IPS DF 6.9 (cell line): Measurements from ENCODE around the gene KAZN.

Experiments used
- DNase-seq: peaks from one replicate; pipeline ENCODE4 v3.0.0-alpha.2; 2013; ENCODE audit warnings: low read depth, low spot score
- H3K27ac ChIP-seq: one replicate; pipeline ENCODE4 v1.5.1; 2013; ENCODE audit warnings: low read length, control low read depth
- H3K27me3 ChIP-seq: 2 replicates; pipeline ENCODE4 v1.6.1; 2013; ENCODE audit warnings: mild to moderate bottlenecking, low read length; ENCODE audit not compliant: control insufficient read depth, insufficient read depth
- H3K36me3 ChIP-seq: 2 replicates; pipeline ENCODE4 v1.6.1; 2013; ENCODE audit warnings: low read length; ENCODE audit not compliant: control insufficient read depth, insufficient read depth
- H3K4me1 ChIP-seq: 2 replicates; pipeline ENCODE4 v1.6.1; 2013; ENCODE audit warnings: low read length; ENCODE audit not compliant: control insufficient read depth, insufficient read depth
- H3K4me3 ChIP-seq: 2 replicates; pipeline ENCODE4 v1.5.1; 2013; ENCODE audit warnings: mild to moderate bottlenecking, low read length
- H3K9me3 ChIP-seq: 2 replicates; pipeline ENCODE4 v1.6.1; 2013; ENCODE audit warnings: low read length, inconsistent platforms; ENCODE audit not compliant: control insufficient read depth, insufficient read depth
- WGBS: extraction: QIAGEN DNeasy Blood & Tissue Kit; methylation state at CpG from one replicate; pipeline ENCODE4 v1.1.7; 2013; ENCODE audit warnings: mixed read lengths, missing lambda C conversion rate; ENCODE audit not compliant: insufficient read length, insufficient coverage; 5-methylcytosine and 5-hydroxymethylcytosine counted together

Gene KAZN

DNA sequence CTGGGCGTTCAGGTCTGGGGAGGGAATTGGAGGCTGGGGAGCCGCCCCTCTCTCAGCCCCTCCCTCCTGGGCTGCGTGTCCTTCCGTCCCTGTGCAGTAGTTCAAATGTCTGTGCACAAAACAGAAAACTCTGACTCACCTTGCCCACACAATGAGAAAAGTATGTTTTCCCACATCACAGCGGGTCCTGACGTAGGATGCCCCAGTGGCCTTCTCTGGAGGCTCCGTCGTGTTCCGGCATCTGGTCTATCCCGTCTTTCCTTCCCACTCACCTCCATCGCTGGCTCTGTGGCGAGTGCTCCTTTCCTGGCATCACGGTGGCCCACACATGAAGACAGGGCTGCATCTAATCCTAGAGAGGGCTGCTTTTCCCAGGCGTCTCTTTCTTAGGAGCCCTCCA is 224.0 kb downstream of the KAZN start:
- DNase-seq = no peak

DNA sequence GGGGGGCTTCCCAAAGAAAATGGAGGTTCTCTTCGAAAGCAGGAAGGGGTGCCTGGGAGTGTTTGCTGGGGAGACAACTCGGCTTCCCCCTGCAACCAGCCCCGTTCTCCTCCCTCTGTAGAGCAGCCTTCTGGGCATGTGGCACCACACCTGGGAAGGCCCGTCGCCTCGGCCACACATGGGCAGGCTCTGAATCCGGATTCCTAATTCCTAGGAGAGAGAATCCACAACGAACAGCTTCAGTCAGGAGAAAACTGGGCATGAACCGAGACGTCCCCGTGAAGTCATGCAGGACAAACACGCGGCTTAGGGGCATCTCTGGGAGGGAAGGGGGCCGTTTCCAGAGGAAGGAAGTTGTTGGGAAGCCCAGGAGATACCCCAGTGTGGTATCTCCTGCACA is 224.5 kb downstream of the KAZN start:
- Histone ChIP-seq H3K4me1 (no peaks in the 10 kb centered on the region), H3K27me3 (no peaks in the 10 kb centered on the region), H3K4me3 (no peak overlapping the region), H3K36me3 (no peaks in the 10 kb centered on the region), H3K27ac (no peak overlapping the region), H3K9me3 (no peaks in the 10 kb centered on the region)
- WGBS = no CpG with 5 or more reads among the region's 14 CpGs
- DNase-seq = no peak

More for the DNA sequence above, 224.0 kb downstream of the KAZN start:
- no peaks in the 10 kb centered on the region for H3K27me3 ChIP-seq
- no peak overlapping the region for H3K27ac ChIP-seq
- WGBS = no CpG with 5 or more reads among the region's 14 CpGs
- H3K4me1 ChIP-seq = no peaks in the 10 kb centered on the region
- no peak overlapping the region for H3K4me3 ChIP-seq
- no peaks in the 10 kb centered on the region for H3K9me3 ChIP-seq
- no peaks in the 10 kb centered on the region for H3K36me3 ChIP-seq

DNA sequence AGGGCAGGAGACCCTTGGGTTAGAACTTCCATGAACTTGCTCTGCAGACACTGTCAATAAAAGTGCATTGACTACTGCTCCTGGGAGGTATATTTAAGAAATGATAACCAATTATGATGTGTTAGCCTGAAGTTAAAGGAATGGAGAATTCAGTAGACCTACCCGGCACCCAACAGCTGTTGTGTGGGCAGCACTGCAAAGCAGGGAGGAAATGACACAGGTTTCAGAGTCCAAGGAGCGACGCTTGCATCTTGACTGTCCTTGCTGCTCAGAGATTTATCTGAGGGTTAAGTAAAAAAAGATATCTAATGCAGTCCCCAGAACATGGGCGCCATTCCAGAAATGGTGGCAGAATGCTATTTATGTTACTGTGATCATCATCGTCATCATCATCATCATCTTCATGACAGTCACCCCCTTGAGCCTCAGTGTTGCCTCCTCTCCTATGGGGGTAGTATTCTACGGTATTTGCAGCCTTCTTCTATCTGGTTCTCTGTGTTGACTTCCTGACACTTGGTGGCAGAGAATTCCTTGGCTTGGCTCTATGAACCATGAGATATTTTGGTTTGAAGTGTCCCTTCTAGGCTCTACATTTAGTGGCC is 225.9 kb downstream of the KAZN start:
- H3K9me3 ChIP-seq = no peaks in the 10 kb centered on the region
- no CpG with 5 or more reads among the region's 6 CpGs for WGBS
- H3K4me3 ChIP-seq = no peak overlapping the region
- no peaks in the 10 kb centered on the region for H3K36me3 ChIP-seq
- H3K27me3 ChIP-seq = no peaks in the 10 kb centered on the region
- DNase-seq = no peak
- H3K4me1 ChIP-seq = no peaks in the 10 kb centered on the region
- no peak overlapping the region for H3K27ac ChIP-seq

DNA sequence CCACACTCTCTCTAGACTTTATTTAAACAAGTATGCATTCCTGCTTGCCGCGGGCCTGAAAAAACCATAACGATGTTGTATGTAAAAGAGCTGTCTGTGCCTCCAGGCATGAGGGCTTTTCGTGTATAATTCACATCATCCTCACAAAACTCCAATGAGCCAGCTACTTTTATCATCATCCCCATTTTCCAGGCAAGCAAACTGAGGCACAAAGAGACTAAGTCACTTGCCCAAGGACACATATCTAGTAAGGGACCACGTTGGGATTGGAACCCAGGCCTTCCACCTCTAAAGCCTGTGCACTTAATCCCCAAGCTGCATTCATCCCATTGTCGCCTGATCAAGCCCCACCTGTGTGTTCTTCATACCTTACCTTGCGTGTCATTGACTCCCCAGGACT is 226.9 kb downstream of the KAZN start:
- Histone ChIP-seq H3K4me3 (no peak overlapping the region), H3K9me3 (no peaks in the 10 kb centered on the region), H3K27ac (no peak overlapping the region), H3K4me1 (no peaks in the 10 kb centered on the region), H3K36me3 (no peaks in the 10 kb centered on the region), H3K27me3 (no peaks in the 10 kb centered on the region)
- WGBS = no CpG with 5 or more reads among the region's 7 CpGs
- no peak for DNase-seq

DNA sequence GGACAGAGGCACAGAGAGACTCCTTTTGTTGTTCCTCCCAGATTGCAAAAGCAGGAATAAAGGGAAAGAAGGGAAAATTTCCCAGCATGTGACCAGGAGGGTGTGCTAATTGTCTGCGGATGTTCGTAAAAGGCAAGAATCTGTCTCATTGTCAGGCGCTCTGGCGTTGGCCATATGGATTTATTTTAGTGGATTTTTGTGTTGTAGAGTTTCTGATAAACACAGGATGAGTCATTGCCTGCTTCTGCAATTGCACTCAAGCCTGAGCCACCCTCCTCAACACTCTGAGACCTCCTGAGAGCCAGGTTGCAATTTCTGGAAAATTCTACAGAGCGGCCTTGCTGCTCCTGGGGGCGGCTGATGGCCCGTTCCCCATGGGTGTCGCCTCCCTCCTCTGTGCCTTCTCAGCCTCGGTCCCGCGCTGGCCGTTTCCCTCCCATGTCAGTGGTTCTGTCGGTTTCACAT is 227.7 kb downstream of the KAZN start:
- no CpG with 5 or more reads among the region's 13 CpGs for WGBS

DNA sequence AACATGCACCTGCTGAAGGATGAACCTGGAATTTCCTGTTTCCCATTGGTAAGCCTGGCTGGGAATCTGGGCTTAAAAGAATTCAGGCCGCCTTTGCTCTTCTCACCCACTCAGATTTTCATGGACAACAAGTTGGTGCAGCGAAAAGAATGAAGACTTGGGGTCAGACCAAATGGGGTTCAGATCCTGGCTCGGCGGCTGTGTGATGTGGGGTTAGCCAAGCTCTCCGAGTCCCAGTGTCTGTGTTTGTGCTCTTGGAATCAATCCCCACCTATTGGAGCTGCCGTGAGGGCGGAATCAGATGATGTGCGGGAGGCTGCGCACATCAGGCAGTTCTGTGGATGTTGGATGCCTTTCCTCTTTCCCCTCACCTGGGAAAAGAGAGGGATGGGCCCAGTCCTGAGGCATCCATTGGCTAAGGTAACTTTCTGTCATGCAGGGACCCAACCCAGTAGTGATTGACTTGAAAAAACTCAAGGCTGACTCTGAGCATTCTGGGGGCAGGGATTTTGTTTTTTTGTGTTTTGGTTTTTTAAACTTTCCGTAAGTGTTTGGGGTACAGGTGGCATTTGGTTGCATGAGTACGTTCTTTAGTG is 228.3 kb downstream of the KAZN start:
- H3K4me3 ChIP-seq = no peak overlapping the region
- no CpG with 5 or more reads among the region's 11 CpGs for WGBS
- no peak overlapping the region for H3K27ac ChIP-seq
- no peaks in the 10 kb centered on the region for H3K27me3 ChIP-seq
- H3K36me3 ChIP-seq = no peaks in the 10 kb centered on the region
- DNase-seq = no peak
- no peaks in the 10 kb centered on the region for H3K9me3 ChIP-seq
- H3K4me1 ChIP-seq = no peaks in the 10 kb centered on the region

More for the DNA sequence above, 227.7 kb downstream of the KAZN start:
- no peaks in the 10 kb centered on the region for H3K9me3 ChIP-seq
- H3K27ac ChIP-seq = no peak overlapping the region
- no peaks in the 10 kb centered on the region for H3K27me3 ChIP-seq
- no peak for DNase-seq
- no peaks in the 10 kb centered on the region for H3K4me1 ChIP-seq
- H3K36me3 ChIP-seq = no peaks in the 10 kb centered on the region
- no peak overlapping the region for H3K4me3 ChIP-seq

DNA sequence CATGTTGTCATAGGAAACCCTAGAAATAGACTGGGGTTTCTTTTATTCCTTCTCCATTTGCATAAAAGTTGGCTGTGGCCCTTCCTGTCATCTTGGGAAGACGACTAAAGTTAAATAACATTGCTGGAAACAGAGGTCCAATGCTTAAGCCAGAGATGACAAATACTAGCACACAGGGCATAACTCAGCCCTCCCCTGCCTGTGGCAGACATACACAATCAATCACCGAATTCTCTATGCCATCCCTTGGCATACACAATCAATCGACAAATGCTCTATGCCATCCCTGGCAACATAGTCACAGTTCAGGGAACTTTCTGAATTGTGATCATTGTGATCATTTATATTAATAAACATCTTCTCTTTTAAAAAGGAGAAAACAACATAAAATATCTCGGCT is 229.4 kb downstream of the KAZN start:
- Histone ChIP-seq H3K4me3 (no peak overlapping the region), H3K27ac (no peak overlapping the region), H3K4me1 (no peaks in the 10 kb centered on the region), H3K9me3 (no peaks in the 10 kb centered on the region), H3K27me3 (peaks cover 2% of the 10 kb centered on the region; the same call in 1 of the 2 replicates), H3K36me3 (no peaks in the 10 kb centered on the region)
- DNase-seq = no peak
- no CpG with 5 or more reads among the region's 4 CpGs for WGBS

DNA sequence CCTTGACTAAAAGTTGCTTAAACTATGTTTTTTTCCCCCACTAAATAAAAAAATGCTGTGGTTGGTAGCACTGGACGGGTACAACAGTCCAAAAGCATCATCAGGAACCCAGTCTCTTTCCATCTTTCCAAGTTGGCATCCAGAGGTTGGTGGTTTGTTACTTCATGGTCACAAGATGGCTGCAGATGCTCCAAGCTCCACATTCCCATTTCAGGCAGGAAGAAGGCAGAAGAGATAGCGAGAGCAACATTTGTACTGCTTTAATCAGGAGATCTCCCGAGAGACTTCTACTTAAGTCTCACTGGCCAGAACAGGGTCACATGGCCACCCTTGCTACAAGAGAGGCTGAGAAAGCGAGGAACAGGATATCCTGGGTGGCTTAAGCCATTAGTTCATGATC is 230.2 kb downstream of the KAZN start:
- Histone ChIP-seq H3K27ac (no peak overlapping the region), H3K36me3 (no peaks in the 10 kb centered on the region), H3K4me1 (no peaks in the 10 kb centered on the region), H3K4me3 (no peak overlapping the region), H3K27me3 (peaks cover 2% of the 10 kb centered on the region; the same call in 1 of the 2 replicates), H3K9me3 (no peaks in the 10 kb centered on the region)
- DNase-seq = no peak
- no CpG with 5 or more reads among the region's 4 CpGs for WGBS

DNA sequence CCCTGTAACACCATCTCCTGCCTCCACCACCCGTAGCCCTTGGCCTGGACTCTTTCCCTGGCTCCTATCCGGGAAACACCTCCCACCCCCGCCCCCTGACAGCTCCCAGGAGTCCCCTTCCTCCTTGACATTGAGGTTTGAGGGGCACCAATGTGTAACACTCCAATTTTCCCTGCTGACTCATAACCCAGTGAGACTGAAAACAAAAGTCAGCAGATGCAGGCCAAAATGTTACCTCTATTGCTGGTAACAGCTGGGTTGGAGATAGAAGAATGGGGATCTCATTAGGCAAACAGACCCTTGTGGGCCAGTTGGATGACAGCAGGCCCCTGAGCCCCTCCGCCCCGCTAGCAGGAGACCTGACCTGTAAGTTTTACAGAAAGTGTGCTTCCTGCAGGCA is 237.2 kb downstream of the KAZN start:
- Histone ChIP-seq H3K27ac (no peak overlapping the region), H3K27me3 (peaks cover 2% of the 10 kb centered on the region; the same call in 1 of the 2 replicates), H3K4me1 (no peaks in the 10 kb centered on the region), H3K9me3 (no peaks in the 10 kb centered on the region), H3K4me3 (no peak overlapping the region), H3K36me3 (no peaks in the 10 kb centered on the region)
- WGBS = no CpG with 5 or more reads among the region's 5 CpGs
- no peak for DNase-seq

DNA sequence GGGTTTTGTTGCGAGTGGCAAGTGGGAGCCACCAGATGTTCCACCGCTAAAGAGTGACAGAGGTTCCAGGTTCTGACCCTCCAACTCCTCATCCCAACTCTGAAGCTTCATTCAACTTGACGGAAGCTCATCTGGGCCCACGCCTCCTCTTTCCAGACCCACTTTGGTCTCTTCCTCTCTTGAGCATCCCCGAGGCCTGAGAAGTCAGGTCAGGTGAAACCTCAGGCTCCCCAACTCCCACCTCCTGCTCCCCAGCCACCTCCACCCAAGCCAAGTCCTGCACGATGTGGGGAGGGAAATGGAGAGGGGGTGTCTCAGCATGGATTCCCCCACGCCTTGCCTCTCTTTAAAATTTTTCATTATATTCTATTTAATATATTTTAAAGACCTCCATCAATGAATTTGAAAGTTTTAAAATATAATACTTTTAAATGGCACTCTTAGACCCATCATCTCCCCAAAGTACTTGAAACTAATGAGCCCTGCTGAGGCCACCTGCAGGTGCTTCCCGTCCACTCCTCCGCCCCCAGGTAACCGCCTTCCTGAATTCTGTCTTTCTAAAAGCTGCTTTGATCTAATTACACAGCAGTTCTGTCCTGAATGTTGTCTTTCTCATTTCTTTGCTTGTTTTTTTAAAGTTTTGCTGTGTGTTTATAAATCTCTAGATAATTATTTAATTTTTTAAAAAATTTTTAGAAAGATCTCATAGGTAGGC is 238.1 kb downstream of the KAZN start:
- Histone ChIP-seq H3K9me3 (no peaks in the 10 kb centered on the region), H3K4me1 (no peaks in the 10 kb centered on the region), H3K27ac (no peak overlapping the region), H3K27me3 (peaks cover 2% of the 10 kb centered on the region; the same call in 1 of the 2 replicates), H3K4me3 (no peak overlapping the region), H3K36me3 (no peaks in the 10 kb centered on the region)
- WGBS = no CpG with 5 or more reads among the region's 10 CpGs
- no peak for DNase-seq
